ENCODE results near the gene TSC22D1.

- TF ChIP-seq TAF1 (IDR thresholded peaks at IDR 0.05; ENCODE audit: borderline replicate concordance, insufficient read depth, low read length) (no peak), POLR2AphosphoS5 (IDR thresholded peaks at IDR 0.05; ENCODE audit: low read depth, low read length) (no peak)
Measured at GRCh38 chr13:44386913-44387556, 189.1 kb downstream of the TSC22D1 start.

Measured in PFSK-1 (cell line).